ENCODE measurements around the gene TLR9.

DNA sequence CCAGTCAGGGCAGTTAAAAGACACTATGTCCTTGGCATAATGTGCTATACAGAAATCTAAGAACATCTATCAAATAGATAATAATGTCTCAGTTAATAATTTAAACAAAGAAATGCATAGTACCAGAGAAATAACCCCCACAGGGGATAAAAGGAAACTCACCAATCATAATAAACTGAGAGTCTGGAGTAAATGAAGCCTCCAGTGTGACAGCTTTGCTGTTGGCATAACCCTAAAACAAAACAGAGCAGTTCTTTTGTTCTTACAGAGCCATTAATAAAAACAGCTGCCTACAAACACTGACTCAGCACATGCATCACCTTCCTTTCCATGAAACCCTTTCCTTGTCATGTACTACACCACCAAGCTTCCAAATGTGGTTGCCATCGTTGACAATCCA is 33.6 kb upstream of the TLR9 start:
- TF ChIP-seq NRF1 (IDR thresholded peaks at IDR 0.05; ENCODE audit: low read depth, low read length) (no peak), RAD21 (IDR thresholded peaks at IDR 0.05; ENCODE audit: low read length) (no peak), TAF1 (IDR thresholded peaks at IDR 0.05; ENCODE audit: borderline replicate concordance, low read depth, low read length) (no peak), JUND (IDR thresholded peaks at IDR 0.05) (no peak), GATA2 (CRISPR knock-in tag; IDR thresholded peaks at IDR 0.05) (no peak), USF1 (IDR thresholded peaks at IDR 0.05; ENCODE audit: borderline replicate concordance, low read depth) (no peak), EP300 (IDR thresholded peaks at IDR 0.05; ENCODE audit: borderline replicate concordance in 1 of 2, low read depth in 1 of 2, low read length in 1 of 2) (no peak), POLR2AphosphoS5 (IDR thresholded peaks at IDR 0.05; ENCODE audit: low read depth, low read length) (no peak)
- TF ChIP-seq, protein P1, sequence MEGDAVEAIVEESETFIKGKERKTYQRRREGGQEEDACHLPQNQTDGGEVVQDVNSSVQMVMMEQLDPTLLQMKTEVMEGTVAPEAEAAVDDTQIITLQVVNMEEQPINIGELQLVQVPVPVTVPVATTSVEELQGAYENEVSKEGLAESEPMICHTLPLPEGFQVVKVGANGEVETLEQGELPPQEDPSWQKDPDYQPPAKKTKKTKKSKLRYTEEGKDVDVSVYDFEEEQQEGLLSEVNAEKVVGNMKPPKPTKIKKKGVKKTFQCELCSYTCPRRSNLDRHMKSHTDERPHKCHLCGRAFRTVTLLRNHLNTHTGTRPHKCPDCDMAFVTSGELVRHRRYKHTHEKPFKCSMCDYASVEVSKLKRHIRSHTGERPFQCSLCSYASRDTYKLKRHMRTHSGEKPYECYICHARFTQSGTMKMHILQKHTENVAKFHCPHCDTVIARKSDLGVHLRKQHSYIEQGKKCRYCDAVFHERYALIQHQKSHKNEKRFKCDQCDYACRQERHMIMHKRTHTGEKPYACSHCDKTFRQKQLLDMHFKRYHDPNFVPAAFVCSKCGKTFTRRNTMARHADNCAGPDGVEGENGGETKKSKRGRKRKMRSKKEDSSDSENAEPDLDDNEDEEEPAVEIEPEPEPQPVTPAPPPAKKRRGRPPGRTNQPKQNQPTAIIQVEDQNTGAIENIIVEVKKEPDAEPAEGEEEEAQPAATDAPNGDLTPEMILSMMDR (IDR thresholded peaks at IDR 0.05) = no peak
